Diencephalon (tissue), 1 donor: ENCODE measurements around the gene ZBTB22. TPM values are rescaled to one million over a fixed set of nuclear protein-coding genes. Genes with fewer than 3 reads are reported as not detected.

Source experiments
- total RNA-seq: library from RNA; depleted of rRNA; stranded (reverse); fragments of >200 nt; gene quantifications from one replicate; pipeline ENCODE4 v1.2.3, GENCODE V29; 2014

ZBTB22 gene, protein sequence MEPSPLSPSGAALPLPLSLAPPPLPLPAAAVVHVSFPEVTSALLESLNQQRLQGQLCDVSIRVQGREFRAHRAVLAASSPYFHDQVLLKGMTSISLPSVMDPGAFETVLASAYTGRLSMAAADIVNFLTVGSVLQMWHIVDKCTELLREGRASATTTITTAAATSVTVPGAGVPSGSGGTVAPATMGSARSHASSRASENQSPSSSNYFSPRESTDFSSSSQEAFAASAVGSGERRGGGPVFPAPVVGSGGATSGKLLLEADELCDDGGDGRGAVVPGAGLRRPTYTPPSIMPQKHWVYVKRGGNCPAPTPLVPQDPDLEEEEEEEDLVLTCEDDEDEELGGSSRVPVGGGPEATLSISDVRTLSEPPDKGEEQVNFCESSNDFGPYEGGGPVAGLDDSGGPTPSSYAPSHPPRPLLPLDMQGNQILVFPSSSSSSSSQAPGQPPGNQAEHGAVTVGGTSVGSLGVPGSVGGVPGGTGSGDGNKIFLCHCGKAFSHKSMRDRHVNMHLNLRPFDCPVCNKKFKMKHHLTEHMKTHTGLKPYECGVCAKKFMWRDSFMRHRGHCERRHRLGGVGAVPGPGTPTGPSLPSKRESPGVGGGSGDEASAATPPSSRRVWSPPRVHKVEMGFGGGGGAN
- 25.6 TPM for total RNA-seq

DNA sequence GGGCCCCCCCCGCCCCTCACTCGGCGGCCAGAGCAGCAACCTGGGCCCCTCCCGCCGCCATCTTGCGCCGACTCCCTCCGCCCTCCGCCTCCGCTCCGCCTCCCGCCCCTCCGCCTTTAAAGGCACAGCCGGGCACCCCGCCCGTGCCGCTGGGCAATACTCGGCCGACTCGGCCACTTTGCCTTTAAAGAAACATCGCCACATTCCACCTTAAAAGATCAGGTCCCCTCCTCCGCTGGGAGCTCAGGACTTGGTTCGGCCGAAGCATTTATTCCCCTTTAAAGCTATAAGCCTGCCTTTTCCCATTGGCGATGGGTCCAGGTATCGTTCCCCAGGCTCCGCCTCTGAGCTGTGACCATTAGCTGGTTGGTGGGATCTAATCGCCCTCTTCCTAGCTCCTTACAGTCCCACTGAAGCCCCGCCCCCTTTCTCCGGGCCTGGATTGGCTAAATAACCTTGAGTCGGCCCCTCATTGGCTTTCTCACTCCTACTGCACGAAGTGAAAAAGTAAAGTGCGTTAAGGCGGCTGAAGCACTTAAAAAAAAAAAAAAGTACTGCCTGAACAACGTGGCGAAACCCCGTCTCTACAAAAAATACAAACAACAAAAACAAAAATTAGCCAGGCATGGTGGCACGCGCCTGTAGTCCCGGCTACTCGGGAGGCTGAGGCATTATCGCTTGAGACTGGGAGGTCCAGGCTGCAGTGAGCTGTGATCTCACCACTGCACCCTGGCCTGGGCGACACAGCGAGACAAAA lies at the start of gene ZBTB22:
ZBTB22 (minus strand) TSS at position 76 of the 757 bp plus-strand sequence. CDS start 828 bp downstream, outside the sequence.

DNA sequence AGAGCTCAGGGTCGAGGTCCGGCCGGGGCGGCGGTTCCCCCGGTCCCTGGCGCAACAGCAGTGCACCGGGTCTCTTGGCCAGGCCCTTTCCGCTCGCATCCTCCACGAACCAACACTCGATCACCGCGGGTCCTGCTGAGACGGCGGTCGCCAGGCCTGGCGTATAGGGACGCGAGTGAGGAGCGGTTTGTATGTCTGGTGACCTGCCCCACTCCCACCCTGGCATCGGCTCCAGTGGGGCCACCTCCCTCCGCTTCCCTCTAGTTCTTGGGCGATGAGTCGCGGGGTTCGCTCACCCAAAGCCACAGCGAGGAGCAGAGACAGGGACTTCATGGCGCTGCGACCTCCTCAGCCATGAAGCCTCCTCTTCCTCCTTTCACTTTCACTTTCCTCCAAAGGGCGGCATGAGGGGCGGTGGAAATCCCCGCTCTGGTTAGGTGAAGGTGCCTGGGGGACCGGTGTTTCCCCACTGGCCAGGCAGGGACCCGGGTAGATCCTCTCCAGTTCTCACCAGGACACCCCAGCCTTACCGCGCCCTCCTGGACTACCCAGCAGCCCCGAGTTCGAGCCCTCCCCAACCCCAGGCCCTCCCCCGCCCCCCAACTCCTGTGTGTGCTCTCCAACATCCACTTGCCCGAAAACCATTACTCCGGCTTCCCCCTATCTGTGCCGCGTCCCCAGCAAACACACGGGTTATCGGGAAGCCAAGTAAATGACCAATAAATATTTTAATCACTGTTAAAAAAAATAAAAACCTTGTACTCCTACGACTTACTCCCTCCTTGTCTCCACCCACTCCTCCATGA lies 3.6 kb downstream of the ZBTB22 start, which contains the start of gene TAPBP:
TAPBP (minus strand) TSS at position 370 of the 806 bp plus-strand sequence; CDS start at position 333, 37 bp downstream.

DNA sequence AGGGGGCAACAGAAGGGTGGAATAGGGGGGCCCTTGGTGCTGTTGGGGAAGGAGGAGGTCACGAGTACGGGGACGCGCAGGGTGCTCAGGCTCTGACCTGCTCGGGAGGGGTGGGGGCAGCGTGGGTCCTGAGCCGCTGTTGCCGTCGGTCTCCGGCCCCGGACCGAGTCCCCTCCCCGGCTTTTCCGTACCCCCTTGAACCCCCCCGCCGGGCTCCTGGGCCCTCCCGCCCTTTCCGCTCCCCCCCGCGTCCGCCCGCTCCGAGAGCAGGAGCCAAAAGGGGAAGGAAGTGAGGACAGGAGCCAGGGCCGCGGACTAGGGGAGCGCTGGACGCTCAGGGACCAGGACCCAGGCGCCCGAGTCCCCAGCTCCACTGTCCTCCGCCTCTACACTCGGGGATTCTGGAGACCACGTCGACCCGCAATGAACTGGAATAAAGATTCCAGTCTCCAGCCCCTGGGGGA lies 18.7 kb downstream of the ZBTB22 start, which contains the start of gene RGL2:
RGL2 (minus strand) TSS at position 170 of the 464 bp plus-strand sequence. CDS start 332 bp downstream, outside the sequence.

DNA sequence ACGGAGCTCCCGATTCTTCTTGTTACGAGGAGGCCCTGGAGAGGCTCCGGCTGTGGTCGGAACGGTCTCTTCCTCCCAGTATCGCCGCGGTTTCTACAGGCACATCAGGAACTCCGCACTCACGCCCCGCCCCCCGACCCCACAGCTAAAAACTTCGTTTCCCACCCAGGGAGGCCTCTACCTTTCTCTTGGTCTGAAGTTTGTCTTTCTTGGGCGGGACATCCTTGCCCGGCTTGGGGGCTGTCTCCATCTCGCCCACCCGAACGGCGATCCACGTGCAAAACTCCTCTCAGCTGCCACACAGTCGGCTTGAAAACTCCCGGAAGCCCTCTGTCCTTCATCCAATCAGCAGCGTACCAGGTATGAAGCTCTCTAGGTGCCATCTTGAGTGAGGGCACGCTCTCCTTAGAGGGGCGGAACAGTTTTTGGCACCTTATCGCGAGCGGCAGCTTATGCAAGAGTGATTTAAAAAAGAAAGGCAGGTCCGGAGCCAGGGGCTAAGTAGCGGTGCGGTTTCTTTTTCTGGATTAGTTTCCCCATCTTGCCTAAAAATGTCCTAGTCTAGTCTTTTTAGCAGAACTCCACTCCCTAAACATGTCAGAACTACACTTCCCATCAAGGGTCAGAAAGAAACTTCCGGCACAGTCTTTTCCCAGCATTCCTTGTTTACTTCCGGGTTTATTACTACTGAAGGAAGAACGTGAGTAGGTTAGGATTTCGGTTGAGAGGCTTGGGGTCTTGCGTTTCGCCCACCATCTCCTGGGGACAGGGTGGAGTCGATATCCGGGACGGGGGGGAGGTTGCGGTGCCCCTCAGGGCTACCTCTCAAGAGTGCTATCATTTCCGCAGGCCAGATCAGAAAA lies 28.4 kb downstream of the ZBTB22 start, which contains the start of the genes PFDN6 and WDR46:
PFDN6 (plus strand) TSS at position 681 of the 863 bp plus-strand sequence. CDS start 256 bp downstream, outside the sequence.
WDR46 (minus strand) TSS at position 319 of the 863 bp plus-strand sequence; CDS start at position 250, 69 bp downstream.

DNA sequence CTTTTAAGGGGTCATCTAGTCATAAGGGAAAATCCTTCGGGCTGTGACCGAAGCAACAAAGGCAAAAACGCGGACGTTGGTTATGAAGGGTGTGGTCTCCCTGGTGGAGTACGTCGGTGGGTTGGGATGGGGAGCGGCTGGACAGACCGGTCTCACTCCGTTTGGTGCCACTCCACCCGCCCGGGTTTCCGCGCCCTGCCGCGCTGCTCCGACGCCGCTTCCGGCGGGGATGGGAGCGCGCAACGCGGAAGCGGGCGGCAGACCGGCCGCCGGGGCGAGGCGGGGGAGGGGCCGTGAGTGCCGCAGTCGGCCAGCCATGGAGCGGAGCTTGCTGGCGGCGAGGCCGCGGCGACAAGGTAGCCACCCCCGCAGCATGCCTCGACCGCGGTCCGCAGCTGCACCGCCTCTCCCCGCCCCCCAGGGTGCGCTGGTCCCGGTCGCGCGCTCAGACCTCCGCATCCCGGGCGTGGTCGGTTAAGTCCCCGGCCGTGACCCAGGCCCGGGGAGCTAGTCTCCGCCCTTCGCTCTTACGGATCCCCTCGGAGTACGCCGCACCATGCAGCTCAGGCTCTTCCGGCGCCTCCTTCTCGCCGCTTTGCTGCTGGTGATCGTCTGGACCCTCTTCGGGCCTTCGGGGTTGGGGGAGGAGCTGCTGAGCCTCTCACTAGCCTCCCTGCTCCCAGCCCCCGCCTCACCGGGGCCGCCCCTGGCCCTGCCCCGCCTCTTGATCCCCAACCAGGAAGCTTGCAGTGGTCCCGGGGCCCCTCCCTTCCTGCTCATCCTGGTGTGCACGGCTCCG lies 40.5 kb downstream of the ZBTB22 start, which contains the start of gene B3GALT4:
B3GALT4 (plus strand) TSS at position 260 of the 799 bp plus-strand sequence; CDS start at position 557, 297 bp downstream.

DNA sequence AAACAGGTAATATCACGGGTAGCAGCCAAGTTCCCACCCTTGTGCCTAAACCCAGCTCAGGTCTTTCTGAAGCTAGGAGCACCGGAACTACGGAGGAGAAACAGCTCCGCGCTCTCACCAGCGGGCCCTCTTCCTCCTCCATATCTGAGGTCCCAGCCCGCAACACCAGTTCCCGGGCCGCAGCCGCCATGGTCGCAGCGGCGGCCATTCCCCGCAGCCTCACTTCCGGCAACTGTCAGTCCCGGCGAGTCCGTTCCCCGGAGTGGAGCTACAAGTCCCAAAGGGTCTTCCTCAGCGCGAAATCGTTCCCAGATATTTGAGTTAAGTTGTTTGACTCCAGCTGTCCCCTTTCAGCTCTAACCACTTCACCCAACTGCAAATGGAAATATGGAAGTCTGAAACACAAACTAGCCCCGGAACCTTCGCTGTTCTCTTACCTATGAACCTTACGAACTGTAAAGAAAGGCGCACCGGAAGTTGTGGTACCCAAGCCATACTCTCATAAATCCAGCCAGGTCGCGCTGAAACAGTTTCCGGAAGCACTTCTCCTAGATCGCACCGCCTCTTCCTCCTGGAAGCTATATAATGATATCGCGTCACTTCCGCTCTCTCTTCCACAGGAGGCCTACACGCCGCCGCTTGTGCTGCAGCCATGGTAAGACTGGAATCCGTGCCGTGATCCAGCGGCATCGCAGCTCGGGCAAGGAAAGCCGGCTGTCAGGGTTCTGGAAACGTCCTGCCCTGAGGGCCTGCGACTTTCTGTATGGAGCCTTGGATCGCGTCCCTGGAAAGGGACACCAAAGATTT lies 45.9 kb downstream of the ZBTB22 start, which contains the start of the genes RPS18 and VPS52:
RPS18 (plus strand) TSS at position 608 of the 807 bp plus-strand sequence; CDS start at position 653, 45 bp downstream.
VPS52 (minus strand) TSS at position 409 of the 807 bp plus-strand sequence; CDS start at position 208, 201 bp downstream.

Other genes with a start within 250 kb of the ZBTB22 start
- gene HLA-DPA1, start 244.1 kb downstream of the ZBTB22 start, total RNA-seq: 2.1 TPM
- gene HLA-DPB1, start 241.8 kb downstream of the ZBTB22 start, total RNA-seq: 8.3 TPM
- gene COL11A2, start 125.3 kb downstream of the ZBTB22 start, total RNA-seq: 2.3 TPM
- 27.0 TPM for gene RXRB, start 117.1 kb downstream of the ZBTB22 start, total RNA-seq
- gene SLC39A7, start 116.9 kb downstream of the ZBTB22 start, total RNA-seq: 53.1 TPM
- 2.5 TPM for gene HSD17B8, start 113.1 kb downstream of the ZBTB22 start, total RNA-seq
- 24.2 TPM for gene RING1, start 109.2 kb downstream of the ZBTB22 start, total RNA-seq
- 34.8 TPM for gene VPS52, start 45.9 kb downstream of the ZBTB22 start, total RNA-seq
- gene RPS18, start 45.7 kb downstream of the ZBTB22 start, total RNA-seq: 2,657 TPM
- 7.8 TPM for gene B3GALT4, start 40.6 kb downstream of the ZBTB22 start, total RNA-seq
- gene WDR46, start 28.5 kb downstream of the ZBTB22 start, total RNA-seq: 35.3 TPM
- 36.7 TPM for gene PFDN6, start 28.1 kb downstream of the ZBTB22 start, total RNA-seq
- 34.4 TPM for gene RGL2, start 18.8 kb downstream of the ZBTB22 start, total RNA-seq
- 41.5 TPM for gene TAPBP, start 3.7 kb downstream of the ZBTB22 start, total RNA-seq
- 22.4 TPM for gene DAXX, start 5.2 kb upstream of the ZBTB22 start, total RNA-seq
- gene KIFC1, start 74.1 kb upstream of the ZBTB22 start, total RNA-seq: 5.8 TPM
- 28.6 TPM for gene PHF1, start 93.3 kb upstream of the ZBTB22 start, total RNA-seq
- gene CUTA, start 100.4 kb upstream of the ZBTB22 start, total RNA-seq: 113 TPM
- gene SYNGAP1, start 102.3 kb upstream of the ZBTB22 start, total RNA-seq: 27.7 TPM
- gene ZBTB9, start 136.8 kb upstream of the ZBTB22 start, total RNA-seq: 10.6 TPM